ENCODE results near the gene PCDHA8. TPM values are rescaled to one million over a fixed set of nuclear protein-coding genes. Genes with fewer than 3 reads are reported as not detected.
"Not testable (repeated sequence)": the region's sequence is repeated elsewhere in the genome, so short reads cannot be mapped to it uniquely, and the experiment has no call there.

Gene PCDHA8
- total RNA-seq, 1 donor from 2014 or later, result not detected

GRCh38 chr5:140800816-140801493 lies 40.0 kb upstream of the PCDHA8 start, which contains the start of gene PCDHA3:
Gene PCDHA3 (plus strand): TSS chr5:140801057.
- DNase-seq (no peak), ATAC-seq (ENCODE audit: low read depth) (no peak)
- CTCF ChIA-PET, result no interaction called here
- intact Hi-C loops (cut with micrococcal nuclease), result no loop called here
- Mint-ChIP-seq H3K4me3 (no peak within 1 kb of the TSS), H3K9me3 (peaks cover 18% of the 10 kb centered on the region), H3K27ac (no peak within 1 kb of the TSS), H3K36me3 (ENCODE audit: low read depth) (no peaks in the 10 kb centered on the region), H3K4me1 (no peaks in the 10 kb centered on the region), H3K27me3 (peaks cover 5% of the 10 kb centered on the region)
- no peak for TF ChIP-seq CTCF (IDR thresholded peaks at IDR 0.05)
- POLR2A ChIA-PET, result no interaction called here

- intact Hi-C loops (cut with micrococcal nuclease), result no loop called here
- CTCF ChIA-PET, result no interaction called here
- POLR2A ChIA-PET, result no interaction called here
These were observed 39.5 kb upstream of the PCDHA8 start for GRCh38 chr5:140801494-140801841.

GRCh38 chr5:140802381-140802780 lies 38.6 kb upstream of the PCDHA8 start:
- H3K9me3 Mint-ChIP-seq, result peaks cover 23% of the 10 kb centered on the region
- H3K27me3 Mint-ChIP-seq; ATAC-seq (ENCODE audit: low read depth); H3K4me1 Mint-ChIP-seq; H3K36me3 Mint-ChIP-seq (ENCODE audit: low read depth); DNase-seq; CTCF ChIA-PET; POLR2A ChIA-PET; H3K4me3 Mint-ChIP-seq; intact Hi-C loops (cut with micrococcal nuclease); H3K27ac Mint-ChIP-seq: not testable (repeated sequence)

More at GRCh38 chr5:140801494-140801841, 39.5 kb upstream of the PCDHA8 start:
- DNase-seq (no peak), ATAC-seq (ENCODE audit: low read depth) (no peak)
- no peaks in the 10 kb centered on the region for H3K36me3 Mint-ChIP-seq (ENCODE audit: low read depth)
- no peak for TF ChIP-seq CTCF (IDR thresholded peaks at IDR 0.05)
- H3K27ac Mint-ChIP-seq, result no peak overlapping the region
- no peak overlapping the region for H3K4me3 Mint-ChIP-seq
- H3K4me1 Mint-ChIP-seq, result no peaks in the 10 kb centered on the region
- peaks cover 20% of the 10 kb centered on the region for H3K9me3 Mint-ChIP-seq
- H3K27me3 Mint-ChIP-seq, result peaks cover 5% of the 10 kb centered on the region

- Mint-ChIP-seq H3K36me3 (ENCODE audit: low read depth) (no peaks in the 10 kb centered on the region), H3K27me3 (peaks cover 8% of the 10 kb centered on the region), H3K4me3 (no peak overlapping the region), H3K4me1 (no peaks in the 10 kb centered on the region), H3K9me3 (peaks cover 23% of the 10 kb centered on the region), H3K27ac (no peak overlapping the region)
- POLR2A ChIA-PET, result no interaction called here
- intact Hi-C loops (cut with micrococcal nuclease), result no loop called here
- CTCF ChIA-PET, result no interaction called here
- ATAC-seq (ENCODE audit: low read depth), result no peak
- no peak for DNase-seq
- TF ChIP-seq CTCF (IDR thresholded peaks at IDR 0.05), result no peak
These were observed 38.2 kb upstream of the PCDHA8 start for GRCh38 chr5:140802781-140803271.

GRCh38 chr5:140806834-140807775 lies 33.9 kb upstream of the PCDHA8 start, which contains the start of gene PCDHA4:
Gene PCDHA4 (plus strand): TSS chr5:140807068.
- Mint-ChIP-seq H3K9me3 (peaks cover 19% of the 10 kb centered on the region), H3K4me1 (no peaks in the 10 kb centered on the region)
- POLR2A ChIA-PET, result no interaction called here

GRCh38 chr5:140808241-140808888 lies 32.6 kb upstream of the PCDHA8 start:
- DNase-seq, CTCF ChIA-PET: not testable (repeated sequence)

More at GRCh38 chr5:140806834-140807775, 33.9 kb upstream of the PCDHA8 start, which contains the start of gene PCDHA4:
- Mint-ChIP-seq H3K27ac (no peak within 1 kb of the TSS), H3K36me3 (ENCODE audit: low read depth) (no peaks in the 10 kb centered on the region), H3K4me3 (no peak within 1 kb of the TSS), H3K27me3 (peaks cover 8% of the 10 kb centered on the region)
- intact Hi-C loops (cut with micrococcal nuclease), result no loop called here
- ATAC-seq (ENCODE audit: low read depth), result no peak
- no peak for DNase-seq
- CTCF ChIA-PET, result no interaction called here
- no peak for TF ChIP-seq CTCF (IDR thresholded peaks at IDR 0.05)

More at GRCh38 chr5:140808241-140808888, 32.6 kb upstream of the PCDHA8 start:
- H3K4me1 Mint-ChIP-seq; H3K36me3 Mint-ChIP-seq (ENCODE audit: low read depth); POLR2A ChIA-PET; intact Hi-C loops (cut with micrococcal nuclease); H3K4me3 Mint-ChIP-seq; ATAC-seq (ENCODE audit: low read depth); H3K27ac Mint-ChIP-seq; H3K27me3 Mint-ChIP-seq: not testable (repeated sequence)
- peaks cover 22% of the 10 kb centered on the region for H3K9me3 Mint-ChIP-seq
